Middle frontal gyrus (tissue), 1 donor: ENCODE measurements around the gene IGHMBP2.

Experiments
- DNase-seq: peaks from one replicate; pipeline ENCODE4 v3.0.0-alpha.2; 2015; ENCODE audit warnings: low spot score; ENCODE audit errors: extremely low spot score

Gene IGHMBP2

GRCh38 chr11:68980776-68981065 is 77.0 kb downstream of the IGHMBP2 start, which contains the start of gene MRGPRD:
Gene MRGPRD, minus strand, starts transcription at chr11:68980986. Its CDS starts 0 bp downstream, at chr11:68980986.
- no peak for DNase-seq

DNA sequence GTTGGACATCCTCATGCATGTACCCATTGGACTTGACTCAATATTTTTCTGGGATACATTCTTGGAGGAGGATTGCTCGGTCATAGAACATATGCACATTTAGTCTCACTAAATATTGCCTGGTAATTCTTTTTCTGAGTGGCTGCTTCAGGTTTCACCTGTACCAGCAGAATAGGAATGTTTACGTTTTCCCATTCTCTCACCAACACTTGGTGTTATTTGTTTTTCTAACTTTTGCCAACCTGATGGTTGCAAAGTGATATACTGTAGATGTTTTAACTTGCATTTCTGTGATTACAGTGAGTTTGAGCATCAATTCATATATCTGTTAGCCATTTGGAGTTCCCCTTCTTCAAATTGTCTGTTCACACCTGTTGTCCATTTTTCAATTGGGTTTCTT is 78.4 kb downstream of the IGHMBP2 start:
- no peak for DNase-seq

- DNase-seq, result no peak
These were observed 80.1 kb downstream of the IGHMBP2 start for GRCh38 chr11:68983801-68984200.

- DNase-seq, result no peak
These were observed 83.5 kb downstream of the IGHMBP2 start for GRCh38 chr11:68987211-68987610.

GRCh38 chr11:68988491-68988890 is 84.8 kb downstream of the IGHMBP2 start:
- DNase-seq, result no peak
